Smooth muscle cell (in vitro differentiated cells): ENCODE results near the gene POMP. TPM values are rescaled to one million over a fixed set of nuclear protein-coding genes. Genes with fewer than 3 reads are reported as not detected.

ENCODE experiments used
- DNase-seq: peaks from one replicate; lab custom pipeline; 2025; ENCODE audit not compliant: unreplicated experiment; lab: John Stamatoyannopoulos, UW
- H2AFZ ChIP-seq: fragments of 200-600 bp; sonication (generic); 2 replicates; pipeline ENCODE4 v1.6.0; 2016; ENCODE audit warnings: antibody characterized with exemption, low read depth, mild to moderate bottlenecking
- H3F3A ChIP-seq: fragments of 200-600 bp; sonication (generic); 2 replicates; pipeline ENCODE4 v1.6.0; 2017; ENCODE audit warnings: antibody characterized with exemption, low read depth
- H3K27ac ChIP-seq: fragments of 200-600 bp; sonication (generic); 2 replicates; pipeline ENCODE4 v1.5.1; 2016; ENCODE audit warnings: low read depth, mild to moderate bottlenecking
- H3K27me3 ChIP-seq: fragments of 200-600 bp; sonication (generic); 2 replicates; pipeline ENCODE4 v1.6.1; 2016; ENCODE audit warnings: low read depth, mild to moderate bottlenecking
- H3K36me3 ChIP-seq: fragments of 200-600 bp; sonication (generic); 2 replicates; pipeline ENCODE4 v1.5.1; 2016; ENCODE audit warnings: low read depth
- H3K4me1 ChIP-seq: fragments of 200-600 bp; sonication (generic); 2 replicates; pipeline ENCODE4 v1.5.1; 2016; ENCODE audit warnings: low read depth
- H3K4me2 ChIP-seq: fragments of 200-600 bp; sonication (generic); 2 replicates; pipeline ENCODE4 v1.6.0; 2016; ENCODE audit warnings: mild to moderate bottlenecking
- H3K4me3 ChIP-seq: fragments of 200-600 bp; sonication (generic); 2 replicates; pipeline ENCODE4 v1.5.1; 2016; ENCODE audit warnings: mild to moderate bottlenecking
- H3K79me2 ChIP-seq: fragments of 200-600 bp; sonication (generic); 2 replicates; pipeline ENCODE4 v1.6.0; 2016; ENCODE audit warnings: low read depth, mild to moderate bottlenecking
- H3K9ac ChIP-seq: fragments of 200-600 bp; sonication (generic); 2 replicates; pipeline ENCODE4 v1.6.0; 2016; ENCODE audit warnings: low read depth
- H3K9me3 ChIP-seq: fragments of 200-600 bp; sonication (generic); replicated peaks from 2 replicates; pipeline ENCODE4 v1.5.1; 2016; ENCODE audit warnings: low read depth
- H4K20me1 ChIP-seq: fragments of 200-600 bp; sonication (generic); 2 replicates; pipeline ENCODE4 v1.6.0; 2016; ENCODE audit warnings: low read depth
- WGBS: methylation state at CpG from one replicate; pipeline ENCODE4 v1.1.7; 2016; ENCODE audit warnings: low lambda C conversion rate; 5-methylcytosine and 5-hydroxymethylcytosine counted together
- polyA plus RNA-seq: library from polyadenylated mRNA; unstranded; fragments of >200 nt; fragmentation: Nextera tagmentation; extraction: Ambion mirVana; gene quantifications from 2 replicates; pipeline ENCODE4 v1.2.1, GENCODE V29; 2016
- total RNA-seq: library from RNA; depleted of rRNA; stranded (reverse); fragments of >200 nt; gene quantifications from 2 replicates; pipeline ENCODE4 v1.2.3, GENCODE V29; 2014
- TF ChIP-seq, protein P1 (sequence below): fragments of 200-600 bp; sonication (generic); IDR thresholded peaks from 2 replicates; pipeline ENCODE4 v1.5.1; 2017; ENCODE audit warnings: borderline replicate concordance, mild to moderate bottlenecking, antibody characterized with exemption; ENCODE audit not compliant: insufficient read depth, poor library complexity, severe bottlenecking

The POMP gene
- total and polyA plus RNA-seq, 2 experiments from 2014 or later: 134 to 265 TPM

DNA sequence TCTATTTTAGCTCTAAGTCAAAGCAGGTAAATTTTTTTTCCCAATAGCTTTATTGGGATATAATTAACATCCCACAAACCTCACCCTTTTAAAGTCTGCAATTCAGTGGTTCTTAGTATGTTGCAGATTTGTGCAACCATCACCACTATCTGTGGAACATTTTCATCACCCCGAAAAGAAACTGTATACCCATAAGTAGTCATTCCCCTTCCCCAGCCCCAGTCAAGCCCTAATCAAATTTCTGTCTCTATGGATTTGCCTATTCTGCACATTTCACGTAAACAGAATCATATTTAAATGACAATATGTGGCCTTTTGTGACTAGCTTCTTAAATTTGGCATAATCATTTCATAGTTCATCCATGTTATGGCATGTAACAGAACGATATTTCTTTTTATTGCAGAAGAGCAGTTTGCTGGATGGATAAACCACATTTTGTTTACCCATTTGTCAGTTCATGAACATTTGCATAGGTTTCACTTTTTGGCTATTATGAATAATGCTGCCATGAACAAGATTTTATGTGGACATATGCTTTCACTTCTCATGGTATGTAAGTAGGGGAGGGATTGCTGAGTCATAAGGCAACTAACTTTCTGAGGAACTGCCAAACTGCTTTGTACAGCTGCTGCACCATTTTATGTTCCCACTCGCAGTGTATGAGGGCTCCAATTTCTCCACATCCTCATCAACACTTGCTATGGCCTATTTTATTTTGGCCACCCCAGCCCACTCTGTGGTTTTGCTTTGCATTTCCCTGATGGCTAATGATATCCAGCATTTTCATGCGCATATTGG lies 48.9 kb downstream of the POMP start:
- Histone ChIP-seq H4K20me1 (no peaks in the 10 kb centered on the region), H3K36me3 (peaks cover 2% of the 10 kb centered on the region), H3K4me2 (peak overlapping the region; percentile 65), H3K27ac (peak overlapping the region; percentile 14), H3K79me2 (peaks cover 8% of the 10 kb centered on the region), H3K4me1 (no peaks in the 10 kb centered on the region), H2AFZ (no peak overlapping the region), H3K27me3 (no peaks in the 10 kb centered on the region), H3K9ac (no peak overlapping the region), H3K9me3 (no peaks in the 10 kb centered on the region), H3K4me3 (no peak overlapping the region), H3F3A (peaks cover 14% of the 10 kb centered on the region)
- WGBS: 73% methylated on average over 5 of the region's 5 CpGs
- DNase-seq: no peak
- TF ChIP-seq, protein P1, sequence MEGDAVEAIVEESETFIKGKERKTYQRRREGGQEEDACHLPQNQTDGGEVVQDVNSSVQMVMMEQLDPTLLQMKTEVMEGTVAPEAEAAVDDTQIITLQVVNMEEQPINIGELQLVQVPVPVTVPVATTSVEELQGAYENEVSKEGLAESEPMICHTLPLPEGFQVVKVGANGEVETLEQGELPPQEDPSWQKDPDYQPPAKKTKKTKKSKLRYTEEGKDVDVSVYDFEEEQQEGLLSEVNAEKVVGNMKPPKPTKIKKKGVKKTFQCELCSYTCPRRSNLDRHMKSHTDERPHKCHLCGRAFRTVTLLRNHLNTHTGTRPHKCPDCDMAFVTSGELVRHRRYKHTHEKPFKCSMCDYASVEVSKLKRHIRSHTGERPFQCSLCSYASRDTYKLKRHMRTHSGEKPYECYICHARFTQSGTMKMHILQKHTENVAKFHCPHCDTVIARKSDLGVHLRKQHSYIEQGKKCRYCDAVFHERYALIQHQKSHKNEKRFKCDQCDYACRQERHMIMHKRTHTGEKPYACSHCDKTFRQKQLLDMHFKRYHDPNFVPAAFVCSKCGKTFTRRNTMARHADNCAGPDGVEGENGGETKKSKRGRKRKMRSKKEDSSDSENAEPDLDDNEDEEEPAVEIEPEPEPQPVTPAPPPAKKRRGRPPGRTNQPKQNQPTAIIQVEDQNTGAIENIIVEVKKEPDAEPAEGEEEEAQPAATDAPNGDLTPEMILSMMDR: no peak

DNA sequence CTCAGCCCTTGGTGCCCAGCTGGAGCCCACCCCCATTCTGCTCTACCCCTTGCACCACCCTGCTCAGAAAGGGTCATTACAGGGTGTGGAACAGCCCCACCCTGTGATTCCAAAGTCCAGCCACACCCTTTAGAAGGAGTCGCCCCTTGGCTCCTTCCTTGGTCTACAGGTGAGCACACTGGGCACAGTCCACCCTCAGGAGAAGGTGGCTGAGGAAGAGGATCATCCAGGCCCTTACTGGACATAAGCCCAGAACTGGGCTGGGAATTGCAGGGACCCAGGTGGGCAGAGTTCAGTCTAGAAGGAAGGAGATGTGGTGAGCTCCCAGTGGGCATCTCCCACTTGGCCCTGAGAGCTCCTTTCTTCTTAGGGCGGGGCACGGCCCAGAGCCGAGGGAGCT lies 51.2 kb downstream of the POMP start:
- no peaks in the 10 kb centered on the region for H4K20me1 ChIP-seq
- no peaks in the 10 kb centered on the region for H3K4me1 ChIP-seq
- no peak overlapping the region for H3K27ac ChIP-seq
- H3K9ac ChIP-seq: no peak overlapping the region
- peaks cover 2% of the 10 kb centered on the region for H3K36me3 ChIP-seq
- H3K9me3 ChIP-seq: no peaks in the 10 kb centered on the region
- H3K27me3 ChIP-seq: no peaks in the 10 kb centered on the region
- no peak overlapping the region for H2AFZ ChIP-seq
- TF ChIP-seq, protein P1: no peak
- DNase-seq: no peak
- H3K4me3 ChIP-seq: no peak overlapping the region
- H3K4me2 ChIP-seq: no peak overlapping the region
- 90% methylated on average over 4 of the region's 4 CpGs for WGBS
- peaks cover 13% of the 10 kb centered on the region for H3F3A ChIP-seq
- H3K79me2 ChIP-seq: peaks cover 21% of the 10 kb centered on the region

DNA sequence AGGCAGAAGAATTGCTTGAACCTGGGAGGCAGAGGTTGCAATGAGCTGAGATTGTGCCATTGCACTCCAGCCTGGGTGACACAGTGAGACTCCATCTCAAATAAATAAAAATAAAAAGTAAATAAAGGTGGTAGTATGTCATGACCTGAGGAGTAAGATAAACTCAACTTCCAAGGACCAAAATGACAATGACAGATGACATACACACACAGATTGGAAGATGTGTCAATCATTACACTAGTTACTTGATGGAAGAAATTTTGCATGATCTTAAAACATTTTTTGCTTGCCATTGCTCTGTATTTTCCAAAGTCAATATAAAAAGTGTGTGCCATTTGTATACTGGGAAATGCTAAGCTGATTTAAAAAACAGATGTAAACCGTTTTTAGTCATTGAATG lies 55.7 kb downstream of the POMP start:
- H3K4me3 ChIP-seq: no peak overlapping the region
- no peak overlapping the region for H2AFZ ChIP-seq
- no peaks in the 10 kb centered on the region for H4K20me1 ChIP-seq
- H3K9ac ChIP-seq: no peak overlapping the region
- WGBS: 86% methylated on average over 1 of the region's 1 CpG
- no peak overlapping the region for H3K4me2 ChIP-seq
- H3K9me3 ChIP-seq: no peaks in the 10 kb centered on the region
- H3K4me1 ChIP-seq: peaks cover 9% of the 10 kb centered on the region
- H3K27ac ChIP-seq: no peak overlapping the region
- H3K27me3 ChIP-seq: no peaks in the 10 kb centered on the region
- TF ChIP-seq, protein P1: no peak
- DNase-seq: no peak
- peaks cover 2% of the 10 kb centered on the region for H3K36me3 ChIP-seq
- H3F3A ChIP-seq: peaks cover 16% of the 10 kb centered on the region
- peaks cover 40% of the 10 kb centered on the region for H3K79me2 ChIP-seq

DNA sequence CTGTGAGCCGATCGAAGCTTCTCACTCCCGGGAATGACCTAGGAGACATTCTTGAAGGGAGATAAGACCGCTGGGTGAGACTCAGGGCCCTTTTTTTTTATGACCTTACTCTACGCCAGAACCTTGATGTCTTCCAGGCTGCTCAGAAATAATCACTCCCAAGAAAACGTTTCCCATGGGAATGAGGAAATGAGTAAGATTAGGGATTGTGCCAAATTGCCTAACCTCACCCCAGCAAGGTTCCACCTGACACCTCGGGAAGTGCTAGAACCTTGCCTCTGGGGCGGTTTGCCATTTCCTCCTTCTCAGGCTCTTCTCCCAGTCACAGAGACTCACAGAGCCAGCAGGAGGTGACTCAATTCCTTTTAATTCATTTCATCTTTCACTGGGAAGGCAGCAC lies 57.6 kb downstream of the POMP start:
- no peak for DNase-seq
- H3K79me2 ChIP-seq: peaks cover 39% of the 10 kb centered on the region
- peak overlapping the region; percentile 100 for H3K27ac ChIP-seq
- no peaks in the 10 kb centered on the region for H3K27me3 ChIP-seq
- peaks cover 2% of the 10 kb centered on the region for H3K36me3 ChIP-seq
- H3K4me3 ChIP-seq: peak overlapping the region; percentile 35
- peaks cover 9% of the 10 kb centered on the region for H3K4me1 ChIP-seq
- no peaks in the 10 kb centered on the region for H4K20me1 ChIP-seq
- TF ChIP-seq, protein P1: no peak
- H3F3A ChIP-seq: peaks cover 16% of the 10 kb centered on the region
- 8% methylated on average over 8 of the region's 8 CpGs for WGBS
- H2AFZ ChIP-seq: peak overlapping the region; percentile 42
- H3K4me2 ChIP-seq: peak overlapping the region; percentile 85
- H3K9me3 ChIP-seq: no peaks in the 10 kb centered on the region
- H3K9ac ChIP-seq: peak overlapping the region; percentile 47
